ENCODE data around the gene RAI1.

Gene RAI1

GRCh38 chr17:17789410-17789809, 108.2 kb downstream of the RAI1 start:
- DNase-seq (ENCODE audit: low read depth) = no peak

GRCh38 chr17:17789828-17790636, 108.8 kb downstream of the RAI1 start:
- DNase-seq (ENCODE audit: low read depth) = no peak
- no peak overlapping the region for H3K4me3 ChIP-seq (ENCODE audit: low read depth, low read length)

More at GRCh38 chr17:17789410-17789809, 108.2 kb downstream of the RAI1 start:
- H3K4me3 ChIP-seq (ENCODE audit: low read depth, low read length) = no peak overlapping the region

GRCh38 chr17:17790637-17791464, 109.6 kb downstream of the RAI1 start:
- no peak overlapping the region for H3K4me3 ChIP-seq (ENCODE audit: low read depth, low read length)
- no peak for DNase-seq (ENCODE audit: low read depth)

- no peak overlapping the region for H3K4me3 ChIP-seq (ENCODE audit: low read depth, low read length)
- no peak for DNase-seq (ENCODE audit: low read depth)
Measured at GRCh38 chr17:17792037-17792550, 110.8 kb downstream of the RAI1 start.

- no peak for DNase-seq (ENCODE audit: low read depth)
- H3K4me3 ChIP-seq (ENCODE audit: low read depth, low read length) = no peak overlapping the region
Measured at GRCh38 chr17:17792551-17793377, 111.5 kb downstream of the RAI1 start.

- H3K4me3 ChIP-seq (ENCODE audit: low read depth, low read length) = no peak overlapping the region
- DNase-seq (ENCODE audit: low read depth) = no peak
Measured at GRCh38 chr17:17793378-17794214, 112.3 kb downstream of the RAI1 start.

GRCh38 chr17:17794382-17794781, 113.1 kb downstream of the RAI1 start:
- H3K4me3 ChIP-seq (ENCODE audit: low read depth, low read length) = no peak overlapping the region
- no peak for DNase-seq (ENCODE audit: low read depth)

GRCh38 chr17:17795296-17795695, 114.0 kb downstream of the RAI1 start:
- DNase-seq (ENCODE audit: low read depth) = no peak
- H3K4me3 ChIP-seq (ENCODE audit: low read depth, low read length) = no peak overlapping the region

GRCh38 chr17:17795946-17796786, 114.9 kb downstream of the RAI1 start:
- H3K4me3 ChIP-seq (ENCODE audit: low read depth, low read length) = no peak overlapping the region
- no peak for DNase-seq (ENCODE audit: low read depth)

GRCh38 chr17:17796787-17797061, 115.5 kb downstream of the RAI1 start:
- no peak overlapping the region for H3K4me3 ChIP-seq (ENCODE audit: low read depth, low read length)
- no peak for DNase-seq (ENCODE audit: low read depth)

- no peak for DNase-seq (ENCODE audit: low read depth)
- no peak overlapping the region for H3K4me3 ChIP-seq (ENCODE audit: low read depth, low read length)
Measured at GRCh38 chr17:17797119-17797809, 116.0 kb downstream of the RAI1 start.

GRCh38 chr17:17798010-17798556, 116.8 kb downstream of the RAI1 start:
- DNase-seq (ENCODE audit: low read depth) = no peak

GRCh38 chr17:17798573-17799255, 117.5 kb downstream of the RAI1 start:
- no peak overlapping the region for H3K4me3 ChIP-seq (ENCODE audit: low read depth, low read length)
- DNase-seq (ENCODE audit: low read depth) = no peak

More at GRCh38 chr17:17798010-17798556, 116.8 kb downstream of the RAI1 start:
- no peak overlapping the region for H3K4me3 ChIP-seq (ENCODE audit: low read depth, low read length)

GRCh38 chr17:17800504-17801021, 119.3 kb downstream of the RAI1 start:
- DNase-seq (ENCODE audit: low read depth) = no peak
- H3K4me3 ChIP-seq (ENCODE audit: low read depth, low read length) = no peak overlapping the region

- H3K4me3 ChIP-seq (ENCODE audit: low read depth, low read length) = no peak overlapping the region
- DNase-seq (ENCODE audit: low read depth) = no peak
Measured at GRCh38 chr17:17801800-17802481, 120.7 kb downstream of the RAI1 start.

GRCh38 chr17:17804007-17804406, 122.7 kb downstream of the RAI1 start:
- no peak overlapping the region for H3K4me3 ChIP-seq (ENCODE audit: low read depth, low read length)
- no peak for DNase-seq (ENCODE audit: low read depth)

Data from skeletal muscle cell (primary cell).